ENCODE measurements around the gene MT4.
A peak's percentile ranks its signal among the peaks of the same experiment; 100 is the strongest.

Gene MT4

GRCh38 chr16:56564793-56565477 is at the start of gene MT4:
MT4 (plus strand) TSS chr16:56565073; CDS start chr16:56565129, 56 bp downstream.
- no peak for DNase-seq

GRCh38 chr16:56515665-56516064 is 49.2 kb upstream of the MT4 start:
- no peak for DNase-seq

- no peak for DNase-seq
These were observed 47.7 kb upstream of the MT4 start for GRCh38 chr16:56517206-56517605.

GRCh38 chr16:56518425-56518824 is 46.4 kb upstream of the MT4 start:
- DNase-seq, result no peak

- peak; percentile 26 for DNase-seq
These were observed 45.2 kb upstream of the MT4 start, which contains the start of gene BBS2 for GRCh38 chr16:56519459-56520250. BBS2 (minus strand) TSS chr16:56520024; CDS start chr16:56519862, 162 bp downstream.

GRCh38 chr16:56520251-56520577 is 44.7 kb upstream of the MT4 start:
- no peak for DNase-seq

GRCh38 chr16:56525236-56525635 is 39.6 kb upstream of the MT4 start:
- no peak for DNase-seq

- no peak for DNase-seq
These were observed 34.0 kb upstream of the MT4 start for GRCh38 chr16:56530872-56531271.

GRCh38 chr16:56532714-56533113 is 32.2 kb upstream of the MT4 start:
- no peak for DNase-seq

GRCh38 chr16:56534847-56535383 is 30.0 kb upstream of the MT4 start:
- DNase-seq, result no peak

GRCh38 chr16:56538331-56538730 is 26.5 kb upstream of the MT4 start:
- DNase-seq, result no peak

GRCh38 chr16:56539656-56540055 is 25.2 kb upstream of the MT4 start:
- no peak for DNase-seq

- DNase-seq, result no peak
These were observed 22.8 kb upstream of the MT4 start for GRCh38 chr16:56542039-56542438.

- DNase-seq, result no peak
These were observed 17.5 kb upstream of the MT4 start for GRCh38 chr16:56547120-56547948.

- no peak for DNase-seq
These were observed 16.8 kb upstream of the MT4 start for GRCh38 chr16:56547949-56548567.

GRCh38 chr16:56549161-56549560 is 15.7 kb upstream of the MT4 start:
- DNase-seq, result no peak

GRCh38 chr16:56549744-56550385 is 15.0 kb upstream of the MT4 start:
- DNase-seq, result no peak

- no peak for DNase-seq
These were observed 12.8 kb upstream of the MT4 start for GRCh38 chr16:56551796-56552738.

GRCh38 chr16:56554441-56554840 is 10.4 kb upstream of the MT4 start:
- no peak for DNase-seq

GRCh38 chr16:56558024-56558747 is 6.7 kb upstream of the MT4 start:
- DNase-seq, result no peak

All from NCI-H1048 (cell line).